HCT116 (cell line): ENCODE measurements around the gene CNTNAP2. TPM values are rescaled to one million over a fixed set of nuclear protein-coding genes. Genes with fewer than 3 reads are reported as not detected.

Experiments used
- ATAC-seq: fragments of 200-7000 bp; cut with Tn5 transposase; 2 replicates; pipeline ENCODE4 v1.9.1; 2020; ENCODE audit warnings: mild to moderate bottlenecking, moderate library complexity
- BruUV-seq: library from RNA; stranded (reverse); fragments of 400-500 nt; replicated peaks from 2 replicates; lab custom pipeline; 2021; lab: Mats Ljungman, UMichigan
- CTCF ChIA-PET: fragments of 300-600 bp; sonication (Branson Sonifier 250); formaldehyde crosslinking; loops from one replicate; lab custom pipeline; 2021; ENCODE audit warnings: antibody characterized with exemption; lab: Charles Lee
- POLR2A ChIA-PET: fragments of 300-600, 350-600 bp; sonication (Branson Sonifier 250); formaldehyde crosslinking; loops from one replicate; lab custom pipeline; 2021; ENCODE audit warnings: antibody characterized with exemption; lab: Charles Lee
- RAD21 ChIA-PET, 2 experiments: fragments of 300-600 bp; sonication (Branson Sonifier 250); formaldehyde crosslinking; loops; one replicate each; lab custom pipeline; 2023; ENCODE audit warnings: low total read pairs in 2 of 2; ENCODE audit not compliant: uncharacterized antibody in 2 of 2, unreplicated experiment in 2 of 2, low non-redundant PET in 1 of 2; lab: Charles Lee
- DNase-seq: peaks from one replicate; pipeline ENCODE4 v3.0.0-alpha.2; 2010; ENCODE audit warnings: low read depth, low spot score
- H2AFZ ChIP-seq: fragments of 200-600 bp; shearing (Covaris generic), sonication (generic); 2 replicates; pipeline ENCODE4 v1.6.1; 2017; ENCODE audit warnings: low read depth, mixed run types, mixed read lengths, antibody characterized with exemption, low read length; ENCODE audit not compliant: poor library complexity, severe bottlenecking
- H3K27ac ChIP-seq: 2 replicates; pipeline ENCODE4 v1.5.1; 2012; ENCODE audit warnings: low read depth, low read length
- H3K27me3 ChIP-seq: fragments of 200-600 bp; sonication (generic); 2 replicates; pipeline ENCODE4 v1.6.1; 2016; ENCODE audit warnings: mixed run types, low read length, mixed read lengths; ENCODE audit not compliant: insufficient read depth
- H3K36me3 ChIP-seq, 2 experiments: fragments of 200-500 bp in 1 of 2; fragments of 200-600 bp in 1 of 2; sonication (Bioruptor generic) in 1 of 2; sonication (generic) in 1 of 2; 2 replicates each; pipeline versions ENCODE4 v1.5.1 to v1.6.1; 2014 to 2016; ENCODE audit warnings: low read length in 2 of 2, inconsistent platforms in 1 of 2, mixed read lengths in 1 of 2, mixed run types in 1 of 2; ENCODE audit not compliant: insufficient read depth in 2 of 2, control insufficient read depth in 1 of 2
- H3K4me1 ChIP-seq, 2 experiments: fragments of 200-600 bp in 1 of 2; sonication (generic) in 1 of 2; 2 replicates each; pipeline versions ENCODE4 v1.5.1 to v1.6.1; 2012 to 2017; ENCODE audit warnings: low read length in 2 of 2, inconsistent platforms in 1 of 2, mild to moderate bottlenecking in 1 of 2, mixed read lengths in 1 of 2, mixed run types in 1 of 2, moderate library complexity in 1 of 2; ENCODE audit not compliant: insufficient read depth in 2 of 2, control insufficient read depth in 1 of 2
- H3K4me2 ChIP-seq: fragments of 200-600 bp; sonication (generic); 2 replicates; pipeline ENCODE4 v1.6.1; 2017; ENCODE audit warnings: mixed run types, low read length, mixed read lengths
- H3K4me3 ChIP-seq, 2 experiments: fragments of 200-600 bp in 1 of 2; sonication (generic) in 1 of 2; replicated peaks in 1 of 2; 2 replicates each; pipeline ENCODE4 v1.5.1; 2011 to 2016; ENCODE audit warnings: low read length in 2 of 2, control low read depth in 1 of 2, low read depth in 1 of 2, mild to moderate bottlenecking in 1 of 2, mixed read lengths in 1 of 2, mixed run types in 1 of 2
- H3K79me2 ChIP-seq: fragments of 200-600 bp; sonication (generic); 2 replicates; pipeline ENCODE4 v1.6.1; 2017; ENCODE audit warnings: mild to moderate bottlenecking, mixed run types, low read length, moderate library complexity, mixed read lengths; ENCODE audit not compliant: insufficient read depth
- H3K9ac ChIP-seq: fragments of 200-600 bp; sonication (generic); 2 replicates; pipeline ENCODE4 v1.6.1; 2016; ENCODE audit warnings: low read length, mixed read lengths
- H3K9me2 ChIP-seq: fragments of 200-600 bp; sonication (generic), shearing (Covaris generic); 2 replicates; pipeline ENCODE4 v1.6.1; 2017; ENCODE audit warnings: mixed run types, mild to moderate bottlenecking, moderate library complexity; ENCODE audit not compliant: insufficient read depth
- H3K9me3 ChIP-seq, 2 experiments: fragments of 200-500 bp in 1 of 2; fragments of 200-600 bp in 1 of 2; sonication (Bioruptor generic) in 1 of 2; sonication (generic) in 1 of 2; 2 replicates each; pipeline ENCODE4 v1.6.1; 2014 to 2017; ENCODE audit warnings: low read length in 2 of 2, mixed read lengths in 2 of 2, inconsistent platforms in 1 of 2, low read depth in 1 of 2, mild to moderate bottlenecking in 1 of 2, mixed run types in 1 of 2, moderate library complexity in 1 of 2; ENCODE audit not compliant: control insufficient read depth in 1 of 2, insufficient read depth in 1 of 2
- H4K20me1 ChIP-seq: fragments of 200-600 bp; sonication (generic), shearing (Covaris generic); 2 replicates; pipeline ENCODE4 v1.6.1; 2017; ENCODE audit warnings: mixed run types, mild to moderate bottlenecking, moderate library complexity; ENCODE audit not compliant: insufficient read depth
- CEBPB ChIP-seq: IDR thresholded peaks from 2 replicates; pipeline ENCODE4 v1.6.1; 2012; ENCODE audit warnings: low read depth
- CTCF ChIP-seq, 3 experiments: fragments of 200-600 bp in 1 of 3; sonication (generic) in 1 of 3; IDR thresholded peaks in 2 of 3; conservative IDR thresholded peaks in 1 of 3; 2 replicates each; pipeline ENCODE4 v1.5.1; 2012 to 2017; ENCODE audit warnings: low read depth in 2 of 3, low read length in 2 of 3, antibody characterized with exemption in 1 of 3, borderline replicate concordance in 1 of 3, control low read depth in 1 of 3, mild to moderate bottlenecking in 1 of 3, mixed read lengths in 1 of 3, mixed run types in 1 of 3, moderate library complexity in 1 of 3; ENCODE audit not compliant: insufficient read depth in 1 of 3
- ELF1 ChIP-seq: IDR thresholded peaks from 2 replicates; pipeline ENCODE4 v1.6.1; 2012; ENCODE audit warnings: low read depth, borderline replicate concordance
- EZH2 ChIP-seq: fragments of 200-600 bp; sonication (generic); IDR thresholded peaks from 2 replicates; pipeline ENCODE4 v1.6.1; 2017; ENCODE audit warnings: antibody characterized with exemption, mixed run types
- EZH2phosphoT487 ChIP-seq: fragments of 200-600 bp; IDR thresholded peaks from 2 replicates; pipeline ENCODE4 v1.6.1; 2018; ENCODE audit warnings: antibody characterized with exemption, borderline replicate concordance
- FOSL1 ChIP-seq: IDR thresholded peaks from 2 replicates; pipeline ENCODE4 v1.6.1; 2012; ENCODE audit warnings: low read depth
- RAD21 ChIP-seq: IDR thresholded peaks from 2 replicates; pipeline ENCODE4 v1.6.1; 2012; ENCODE audit warnings: low read depth, mild to moderate bottlenecking
- REST ChIP-seq: IDR thresholded peaks from 2 replicates; pipeline ENCODE4 v1.6.1; 2012; ENCODE audit warnings: low read depth
- SRF ChIP-seq: IDR thresholded peaks from 2 replicates; pipeline ENCODE4 v1.6.1; 2012; ENCODE audit warnings: low read depth
- TCF7L2 ChIP-seq: IDR thresholded peaks from 2 replicates; pipeline ENCODE4 v1.7.0; 2011; ENCODE audit warnings: borderline replicate concordance, inconsistent platforms; ENCODE audit not compliant: insufficient read depth, insufficient read length; ENCODE audit errors: extremely low read depth
- ZNF274 ChIP-seq: fragments of 200-500 bp; sonication (Bioruptor generic); IDR thresholded peaks from 2 replicates; pipeline ENCODE4 v1.6.1; 2014; ENCODE audit warnings: mild to moderate bottlenecking, low read depth, low read length, inconsistent platforms
- intact Hi-C: fragments of 100-400 bp; cut with micrococcal nuclease; formaldehyde crosslinking; loops from 2 replicates; pipeline ENCODE4 v1.10.0; 2022
- total RNA-seq: library from RNA; stranded (reverse); gene quantifications from one replicate; pipeline ENCODE4 v1.2.1, GENCODE V29; 2021; ENCODE audit not compliant: unreplicated experiment
- TF ChIP-seq, protein P1 (sequence below): IDR thresholded peaks from 2 replicates; pipeline ENCODE4 v1.6.1; 2012

The CNTNAP2 gene
- total RNA-seq, 1 experiment from 2014 or later: 0.37 TPM

DNA sequence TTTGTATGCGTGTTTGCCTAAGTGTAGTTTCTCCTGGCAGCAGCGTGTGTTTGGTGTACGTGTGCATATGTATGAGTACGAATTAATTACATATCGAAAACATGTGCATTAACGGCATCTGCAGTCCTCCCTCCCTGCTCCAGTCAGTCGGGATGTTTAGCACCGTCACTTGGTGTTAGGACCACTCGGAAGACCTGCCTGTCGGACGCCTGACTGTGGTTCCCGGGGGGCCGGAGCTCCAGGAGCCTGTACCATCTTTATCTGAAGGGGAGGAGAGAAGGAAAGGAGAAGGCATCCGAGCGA is 1.1 kb upstream of the CNTNAP2 start:
- Histone ChIP-seq H3K4me1 (no peaks in the 10 kb centered on the region), H3K9ac (no peak overlapping the region), H3K27me3 (no peaks in the 10 kb centered on the region), H2AFZ (no peak overlapping the region), H3K27ac (no peak overlapping the region), H3K4me2 (no peak overlapping the region), H4K20me1 (no peaks in the 10 kb centered on the region), H3K36me3 (no peaks in the 10 kb centered on the region), H3K9me2 (no peaks in the 10 kb centered on the region), H3K4me3 (no peak overlapping the region), H3K79me2 (no peaks in the 10 kb centered on the region), H3K9me3 (peaks cover 0 to 6% of the 10 kb centered on the region in 2 experiments; a peak in 2 of 4 replicates)
- no TSS peak for BruUV-seq
- POLR2A ChIA-PET: no interaction called here
- intact Hi-C loops: no loop called here
- DNase-seq (no peak), ATAC-seq (no peak)
- RAD21 ChIA-PET: no interaction called here
- TF ChIP-seq ZNF274 (no peak), CTCF (IDR thresholded peaks at IDR 0.05 in 2 of 3, conservative IDR thresholded peaks at IDR 0.05 in 1 of 3; ENCODE audit: borderline replicate concordance in 1 of 3, insufficient read depth in 1 of 3, low read depth in 2 of 3, low read length in 2 of 3) (no peak), FOSL1 (no peak), CEBPB (no peak), EZH2phosphoT487 (no peak), EZH2 (no peak)
- TF ChIP-seq, protein P1, sequence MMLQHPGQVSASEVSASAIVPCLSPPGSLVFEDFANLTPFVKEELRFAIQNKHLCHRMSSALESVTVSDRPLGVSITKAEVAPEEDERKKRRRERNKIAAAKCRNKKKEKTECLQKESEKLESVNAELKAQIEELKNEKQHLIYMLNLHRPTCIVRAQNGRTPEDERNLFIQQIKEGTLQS: no peak
- CTCF ChIA-PET: no interaction called here

GRCh38 chr7:146115851-146116520 is 615 bp upstream of the CNTNAP2 start:
- ATAC-seq (no peak), DNase-seq (no peak)
- BruUV-seq: no TSS peak
- Histone ChIP-seq H3K4me3 (no peak overlapping the region), H3K9me3 (peaks cover 0 to 6% of the 10 kb centered on the region in 2 experiments; a peak in 2 of 4 replicates), H3K4me2 (no peak overlapping the region), H3K27ac (no peak overlapping the region), H3K9ac (no peak overlapping the region), H2AFZ (no peak overlapping the region), H3K9me2 (no peaks in the 10 kb centered on the region), H3K4me1 (no peaks in the 10 kb centered on the region), H4K20me1 (no peaks in the 10 kb centered on the region), H3K36me3 (no peaks in the 10 kb centered on the region), H3K27me3 (no peaks in the 10 kb centered on the region), H3K79me2 (no peaks in the 10 kb centered on the region)
- TF ChIP-seq RAD21 (no peak), REST (peak; percentile 23; the same call in 1 of the 2 replicates), SRF (no peak), TCF7L2 (no peak), ELF1 (no peak)
- intact Hi-C loops: no loop called here
- CTCF ChIA-PET: no interaction called here
- RAD21 ChIA-PET: no interaction called here
- POLR2A ChIA-PET: no interaction called here
